Erythroblast (primary cell): Measurements from ENCODE around the gene SPTSSA.

ENCODE experiments used
- GATA1 ChIP-seq: IDR thresholded peaks from 2 replicates; pipeline ENCODE4 v1.6.1; 2011; ENCODE audit warnings: low read depth, mild to moderate bottlenecking, control low read depth, low read length, moderate library complexity
- POLR2A ChIP-seq: IDR thresholded peaks from 2 replicates; pipeline ENCODE4 v1.6.1; 2011; ENCODE audit warnings: mild to moderate bottlenecking, low read length

DNA sequence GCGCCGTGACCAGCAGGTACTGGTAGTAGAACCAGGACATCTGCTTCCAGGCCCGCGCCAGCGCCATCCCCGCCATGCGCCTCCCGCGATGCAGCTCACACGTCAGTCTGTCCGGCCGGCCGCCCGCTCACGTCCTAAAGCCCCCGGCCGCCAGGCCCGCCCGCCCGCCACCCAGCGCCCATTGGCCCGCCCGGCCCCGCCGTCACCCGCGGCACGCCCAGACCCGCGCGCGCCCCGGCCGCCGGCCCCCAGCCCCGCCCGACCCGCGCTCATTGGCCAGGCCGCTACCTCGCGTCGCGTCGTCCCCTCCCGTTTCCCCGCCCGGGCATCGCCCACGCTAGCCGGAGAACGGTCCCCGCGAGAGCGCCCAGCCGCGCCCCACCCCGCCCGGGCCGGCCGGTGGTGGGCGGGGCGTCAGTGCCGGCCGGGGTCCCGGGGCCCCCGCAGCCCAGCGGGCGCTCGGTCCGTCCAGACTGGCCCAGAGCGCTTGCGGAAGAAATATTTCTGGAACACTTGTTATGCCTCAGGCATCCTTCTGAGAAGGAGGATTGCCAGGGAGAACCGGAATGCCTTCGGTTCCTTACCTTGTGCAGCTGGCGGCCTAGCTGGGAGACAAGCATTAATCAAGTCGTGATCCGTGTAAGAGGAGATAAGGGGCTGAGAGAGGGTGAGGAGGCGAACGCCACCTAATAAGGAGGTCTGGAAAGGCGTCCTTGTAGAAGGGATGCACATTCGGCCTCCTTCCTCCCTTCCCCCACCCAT is at the start of gene SPTSSA:
- peak; percentile 51 for TF ChIP-seq POLR2A
- no peak for TF ChIP-seq GATA1
